ENCODE results near the gene WFIKKN1.

GRCh38 chr16:662095-662494, 31.3 kb downstream of the WFIKKN1 start:
- TF ChIP-seq POLR2A (IDR thresholded peaks at IDR 0.05; ENCODE audit: low read depth, low read length) (no peak), TAF1 (IDR thresholded peaks at IDR 0.05; ENCODE audit: borderline replicate concordance, low read depth, low read length) (no peak), POLR2AphosphoS5 (IDR thresholded peaks at IDR 0.05; ENCODE audit: low read depth, low read length) (no peak)
